Activated gamma-delta T cell treated with Interleukin-2 at 50 U/mL for 16 hours (primary cell): Measurements from ENCODE around the gene PIWIL1.

Experiments
- DNase-seq: peaks from one replicate; pipeline ENCODE4 v3.0.0-alpha.2; 2020

PIWIL1 gene

DNA sequence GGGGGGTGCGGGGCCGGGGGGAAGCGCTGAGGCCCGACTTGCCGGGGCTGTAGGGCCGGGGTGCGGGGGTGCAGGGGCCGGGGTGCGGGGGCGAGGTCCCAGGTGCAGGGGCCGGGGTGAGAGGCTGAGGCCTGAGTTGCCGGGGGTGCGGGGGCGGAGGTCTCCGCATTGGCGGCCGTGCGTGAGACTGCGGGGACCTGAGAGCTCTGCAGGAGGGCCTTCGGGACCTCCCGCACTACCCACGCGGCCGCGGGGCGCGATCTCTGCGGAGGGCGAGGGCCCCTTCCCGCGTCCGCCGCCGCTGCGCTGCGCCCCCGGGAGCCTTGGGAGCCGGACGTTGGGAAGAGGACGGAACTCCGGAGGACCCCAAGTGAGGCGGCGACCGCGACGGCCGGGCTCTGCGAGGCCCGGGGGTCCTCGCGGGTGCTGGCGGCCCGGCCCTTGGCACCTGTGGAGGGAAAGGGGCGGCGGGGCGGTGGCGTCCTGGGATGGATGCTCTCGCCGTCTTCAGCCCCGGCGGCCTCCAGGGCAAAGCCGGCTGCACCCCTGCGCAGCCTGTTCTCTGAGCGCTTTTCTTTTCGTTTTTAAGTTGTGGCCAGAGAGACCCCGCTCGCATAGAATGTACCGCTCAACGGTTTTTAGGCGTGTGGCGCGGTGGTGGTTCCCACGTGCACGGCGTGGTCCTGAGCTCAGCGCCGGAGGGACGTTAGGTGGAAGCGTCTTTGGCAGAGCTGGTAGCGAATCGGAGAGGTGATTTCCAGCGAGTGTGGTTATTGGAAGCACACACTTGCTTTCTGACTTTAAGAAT lies 1.3 kb downstream of the PIWIL1 start:
- no peak for DNase-seq

GRCh38 chr12:130339951-130340350 lies 2.3 kb downstream of the PIWIL1 start:
- DNase-seq = no peak

GRCh38 chr12:130342442-130342841 lies 4.8 kb downstream of the PIWIL1 start:
- DNase-seq = no peak

- no peak for DNase-seq
Observed at GRCh38 chr12:130342842-130343241, 5.2 kb downstream of the PIWIL1 start.

GRCh38 chr12:130344529-130344928 lies 6.8 kb downstream of the PIWIL1 start:
- DNase-seq = no peak

GRCh38 chr12:130345292-130345691 lies 7.6 kb downstream of the PIWIL1 start:
- DNase-seq = no peak

DNA sequence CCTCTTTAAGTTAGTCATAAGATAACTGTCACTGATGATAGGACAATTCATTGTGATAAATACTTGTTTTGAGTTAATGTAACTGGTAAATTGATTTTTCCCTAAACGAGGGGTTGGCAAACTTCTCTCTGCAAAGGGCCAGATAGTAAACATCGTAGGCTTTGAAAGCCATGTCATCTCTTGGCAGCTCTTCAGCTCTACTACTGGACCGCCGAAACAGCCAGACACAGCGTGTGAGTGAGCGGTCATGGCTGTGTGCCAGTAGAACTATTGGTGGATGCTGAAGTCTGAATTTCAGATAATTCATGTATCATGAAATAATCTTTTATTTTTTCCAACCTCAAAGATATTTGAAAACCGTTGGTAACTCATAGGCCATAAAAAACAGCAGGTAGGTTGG lies 9.9 kb downstream of the PIWIL1 start:
- DNase-seq = no peak

GRCh38 chr12:130350715-130351114 lies 13.0 kb downstream of the PIWIL1 start:
- DNase-seq = no peak

GRCh38 chr12:130351326-130351725 lies 13.6 kb downstream of the PIWIL1 start:
- DNase-seq = no peak

DNA sequence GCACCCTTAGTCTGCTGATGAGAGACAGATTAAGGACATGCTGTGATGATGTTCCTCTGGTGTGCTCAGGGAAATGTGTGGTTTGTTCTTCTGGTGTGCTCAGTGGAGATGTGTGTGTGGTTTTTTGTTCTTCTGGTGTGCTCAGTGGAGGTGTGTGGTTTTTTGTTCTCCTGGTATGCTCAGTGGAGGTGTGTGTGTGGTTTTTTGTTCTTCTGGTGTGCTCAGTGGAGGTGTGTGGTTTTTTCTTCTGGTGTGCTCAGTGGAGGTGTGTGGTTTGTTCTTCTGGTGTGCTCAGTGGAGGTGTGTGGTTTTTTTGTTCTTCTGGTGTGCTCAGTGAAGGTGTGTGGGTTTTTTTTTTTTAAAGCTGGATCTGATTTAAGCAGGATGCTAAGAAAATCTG lies 15.4 kb downstream of the PIWIL1 start:
- no peak for DNase-seq

DNA sequence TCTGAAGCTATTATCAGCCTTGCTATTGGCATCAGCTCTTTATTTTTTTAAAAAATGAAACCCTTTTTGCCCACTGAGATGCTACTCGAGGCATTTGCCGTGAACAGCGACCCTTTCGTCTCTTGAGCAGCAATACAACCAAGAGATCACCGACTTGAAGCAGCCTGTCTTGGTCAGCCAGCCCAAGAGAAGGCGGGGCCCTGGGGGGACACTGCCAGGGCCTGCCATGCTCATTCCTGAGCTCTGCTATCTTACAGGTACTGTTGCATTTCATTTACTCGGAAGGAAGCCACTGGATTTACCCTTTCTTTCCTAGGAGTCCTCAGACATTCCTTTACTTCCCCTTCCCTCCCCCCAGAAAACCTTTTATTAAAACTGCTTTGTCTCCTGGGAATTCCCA lies 16.7 kb downstream of the PIWIL1 start:
- DNase-seq = no peak

GRCh38 chr12:130356222-130356621 lies 18.5 kb downstream of the PIWIL1 start:
- no peak for DNase-seq

DNA sequence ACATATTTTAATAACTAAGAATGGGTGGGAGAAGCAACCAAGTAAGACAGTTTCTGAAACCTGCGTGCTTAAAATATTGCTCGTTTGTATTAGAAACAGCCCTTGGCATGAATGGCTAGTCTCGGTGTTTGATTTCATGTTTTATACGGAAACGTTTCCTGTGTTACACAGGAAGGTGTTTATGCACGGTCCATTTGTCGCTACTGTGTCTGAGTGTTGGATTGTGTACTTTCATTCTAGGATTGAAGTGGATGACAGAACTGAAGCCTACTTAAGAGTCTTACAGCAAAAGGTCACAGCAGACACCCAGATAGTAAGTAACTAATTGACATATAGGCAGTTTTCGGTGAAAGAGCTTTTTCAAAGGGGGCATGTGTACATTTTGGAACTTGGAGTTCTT lies 19.6 kb downstream of the PIWIL1 start:
- DNase-seq = no peak

DNA sequence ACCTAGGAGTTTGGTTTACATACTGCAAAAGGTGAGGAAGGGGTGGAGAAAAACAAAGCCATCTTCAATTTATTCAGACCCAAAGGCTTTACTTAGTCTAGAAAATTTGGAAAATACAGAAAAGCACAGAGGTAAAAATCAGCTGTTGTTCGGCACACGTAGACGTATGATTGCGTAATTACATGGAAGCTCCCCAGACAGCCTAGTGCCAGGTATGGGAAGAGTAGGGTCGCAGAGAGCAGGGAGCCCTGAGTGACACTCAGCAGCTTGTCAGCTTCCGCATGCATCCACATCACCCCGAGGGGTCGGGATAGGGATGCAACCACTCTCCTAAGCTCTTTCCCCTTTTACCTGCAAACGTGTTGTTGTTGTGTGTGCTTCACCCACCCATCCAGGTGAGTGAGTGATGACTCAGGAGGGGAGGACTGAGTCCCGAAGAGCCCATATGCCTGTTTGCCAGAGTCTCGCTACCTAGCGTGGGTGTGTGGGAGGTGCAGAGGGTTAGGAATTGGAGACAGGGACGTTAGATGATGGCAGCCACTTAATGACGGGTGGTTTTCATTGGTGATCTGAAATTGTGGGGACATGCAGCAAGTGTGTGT lies 20.1 kb downstream of the PIWIL1 start:
- DNase-seq = no peak

- DNase-seq = no peak
Observed at GRCh38 chr12:130362060-130362459, 24.4 kb downstream of the PIWIL1 start.

DNA sequence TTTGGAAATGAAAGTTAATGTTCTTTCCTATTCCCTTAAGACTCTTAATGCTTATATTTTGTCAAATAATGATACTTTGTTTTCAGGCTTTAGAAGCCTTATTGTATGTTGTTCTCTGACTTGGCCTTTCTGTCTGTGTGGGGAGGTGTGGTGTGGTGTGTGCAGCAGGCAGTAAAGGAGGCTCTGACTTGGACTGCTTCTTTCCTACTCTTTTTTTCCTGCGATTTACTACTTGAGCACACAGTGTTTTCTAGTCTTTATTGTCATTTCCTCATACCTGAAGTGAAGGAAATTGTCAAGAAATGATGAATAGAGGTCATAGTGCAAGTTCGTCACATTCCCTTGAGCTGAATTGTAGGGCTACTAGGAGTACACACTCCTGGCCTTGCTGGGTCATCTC lies 26.9 kb downstream of the PIWIL1 start:
- DNase-seq = no peak

GRCh38 chr12:130366159-130366558 lies 28.5 kb downstream of the PIWIL1 start:
- DNase-seq = no peak

GRCh38 chr12:130367003-130367402 lies 29.3 kb downstream of the PIWIL1 start:
- DNase-seq = no peak

DNA sequence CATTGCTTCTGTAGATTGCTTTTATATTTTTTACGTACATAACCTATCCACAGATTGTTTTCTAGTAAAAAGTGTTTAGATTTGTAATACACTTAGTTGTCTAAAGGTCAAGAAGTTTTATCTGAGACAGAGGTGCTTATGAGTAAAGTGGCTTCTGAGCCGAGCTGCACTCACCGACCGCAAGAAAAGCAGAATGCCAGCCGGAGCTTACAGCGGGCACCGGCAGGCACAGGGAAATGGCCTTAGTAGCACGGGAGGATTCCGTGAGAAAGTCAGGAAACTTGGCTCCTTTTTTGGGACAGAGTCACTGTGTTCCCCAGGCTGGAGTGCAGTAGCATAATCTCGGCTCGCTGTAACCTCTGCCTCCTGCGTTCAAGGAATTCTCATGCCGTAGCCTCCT lies 29.8 kb downstream of the PIWIL1 start:
- no peak for DNase-seq

GRCh38 chr12:130369816-130370215 lies 32.1 kb downstream of the PIWIL1 start:
- DNase-seq = no peak

DNA sequence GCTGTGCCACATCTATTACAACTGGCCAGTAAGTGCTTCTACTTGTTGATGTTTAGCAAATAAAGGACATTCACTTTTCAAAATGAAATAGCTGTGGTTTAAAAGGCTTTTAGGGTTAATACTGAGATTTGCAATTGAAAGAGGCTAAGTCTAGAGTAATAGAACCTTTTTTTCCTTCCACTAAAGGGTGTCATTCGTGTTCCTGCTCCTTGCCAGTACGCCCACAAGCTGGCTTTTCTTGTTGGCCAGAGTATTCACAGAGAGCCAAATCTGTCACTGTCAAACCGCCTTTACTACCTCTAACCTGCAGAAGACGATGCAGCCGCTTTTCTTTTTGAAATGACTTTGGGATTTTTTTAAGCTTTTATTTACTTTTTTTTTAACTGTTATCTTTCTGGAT lies 33.6 kb downstream of the PIWIL1 start:
- no peak for DNase-seq

DNA sequence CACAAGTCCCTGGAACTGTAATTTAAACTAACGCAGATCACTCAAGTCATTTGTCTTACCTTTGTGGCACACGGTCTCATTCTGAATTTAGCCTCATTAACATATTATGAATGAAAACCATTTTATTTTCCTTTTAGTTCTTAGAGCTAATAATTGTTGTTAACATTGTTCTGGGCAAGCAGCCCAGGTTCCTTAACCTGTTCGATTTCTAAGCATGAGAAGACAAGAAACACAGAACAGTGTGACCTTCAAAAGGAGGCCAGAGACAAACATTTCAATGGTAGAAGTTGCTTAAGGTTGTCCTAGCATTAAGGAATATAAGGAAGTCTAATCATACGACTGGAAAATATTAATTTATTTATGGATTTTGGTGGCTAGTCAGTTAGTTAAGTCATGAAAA lies 35.2 kb downstream of the PIWIL1 start:
- DNase-seq = no peak

DNA sequence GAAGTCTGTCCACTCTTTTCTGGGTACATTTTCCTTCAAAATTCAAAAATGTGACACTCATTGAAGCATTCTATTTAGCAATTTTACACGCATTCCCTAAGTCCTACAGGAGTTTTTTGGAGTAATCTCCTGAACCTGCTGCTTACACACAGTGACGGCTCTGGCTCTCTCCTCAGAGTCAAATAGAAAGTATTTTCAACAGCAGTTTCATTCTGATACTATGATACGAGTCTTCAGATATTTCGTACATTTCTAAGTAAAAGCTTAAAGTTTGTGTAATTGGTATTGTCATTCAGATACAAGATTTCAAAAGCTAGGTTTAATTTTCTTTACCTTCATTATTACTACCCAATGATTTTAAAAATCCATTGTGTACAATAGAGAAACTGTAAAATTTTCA lies 36.4 kb downstream of the PIWIL1 start:
- DNase-seq = no peak
